GM23338 (cell line): ENCODE measurements around the gene RAD51B. TPM values are rescaled to one million over a fixed set of nuclear protein-coding genes. Genes with fewer than 3 reads are reported as not detected.

ENCODE experiments used
- ATAC-seq: fragments of 200-7000 bp; cut with Tn5 transposase; 3 replicates; pipeline ENCODE4 v1.9.1; 2020
- DNase-seq: peaks from one replicate; pipeline ENCODE4 v3.0.0-alpha.2; 2015; ENCODE audit warnings: low spot score
- H2AFZ ChIP-seq: fragments of 200-600 bp; sonication (generic); 2 replicates; pipeline ENCODE4 v1.8.0; 2016; ENCODE audit warnings: antibody characterized with exemption, mild to moderate bottlenecking, moderate library complexity
- H3F3A ChIP-seq: fragments of 200-600 bp; sonication (generic); replicated peaks from 2 replicates; pipeline ENCODE4 v1.8.0; 2017; ENCODE audit warnings: antibody characterized with exemption, mixed run types, low read depth
- H3K27ac ChIP-seq: fragments of 200-600 bp; sonication (generic); 2 replicates; pipeline ENCODE4 v1.6.1; 2016; ENCODE audit warnings: low read depth
- H3K27me3 ChIP-seq: fragments of 200-600 bp; sonication (generic); 2 replicates; pipeline ENCODE4 v1.8.0; 2016; ENCODE audit warnings: mild to moderate bottlenecking, mixed run types, moderate library complexity; ENCODE audit not compliant: insufficient read depth
- H3K36me3 ChIP-seq: fragments of 200-600 bp; sonication (generic); 2 replicates; pipeline ENCODE4 v1.8.0; 2016; ENCODE audit warnings: mild to moderate bottlenecking; ENCODE audit not compliant: insufficient read depth
- H3K4me1 ChIP-seq: fragments of 200-600 bp; sonication (generic); 2 replicates; pipeline ENCODE4 v1.8.0; 2016; ENCODE audit warnings: mild to moderate bottlenecking, moderate library complexity; ENCODE audit not compliant: insufficient read depth
- H3K4me2 ChIP-seq: fragments of 200-600 bp; sonication (generic); 2 replicates; pipeline ENCODE4 v1.7.1; 2017; ENCODE audit warnings: mixed run types
- H3K4me3 ChIP-seq: fragments of 200-600 bp; sonication (generic); 2 replicates; pipeline ENCODE4 v1.6.1; 2016; ENCODE audit warnings: mixed run types
- H3K79me2 ChIP-seq: fragments of 200-600 bp; sonication (generic); replicated peaks from 2 replicates; pipeline ENCODE4 v1.8.0; 2017; ENCODE audit warnings: mild to moderate bottlenecking; ENCODE audit not compliant: insufficient read depth
- H3K9me2 ChIP-seq: fragments of 200-600 bp; sonication (generic); 2 replicates; pipeline ENCODE4 v1.8.0; 2017; ENCODE audit not compliant: insufficient read depth
- H4K20me1 ChIP-seq: fragments of 200-600 bp; sonication (generic); replicated peaks from 2 replicates; pipeline ENCODE4 v1.8.0; 2017; ENCODE audit warnings: mild to moderate bottlenecking; ENCODE audit not compliant: insufficient read depth
- H3K27ac Mint-ChIP-seq: 2 replicates; pipeline ENCODE4 v1.8.0; 2020; ENCODE audit warnings: inconsistent platforms, mild to moderate bottlenecking, moderate library complexity, mixed read lengths
- H3K27me3 Mint-ChIP-seq: 3 replicates; pipeline ENCODE4 v1.8.0; 2022; ENCODE audit warnings: low read depth, mild to moderate bottlenecking, moderate library complexity, mixed read lengths, inconsistent platforms; ENCODE audit not compliant: insufficient read depth, poor library complexity
- H3K36me3 Mint-ChIP-seq: 3 replicates; pipeline ENCODE4 v1.8.0; 2021; ENCODE audit warnings: low read depth, mild to moderate bottlenecking, inconsistent platforms, moderate library complexity, mixed read lengths
- H3K4me1 Mint-ChIP-seq: 3 replicates; pipeline ENCODE4 v1.8.0; 2020; ENCODE audit warnings: mild to moderate bottlenecking, inconsistent platforms, mixed read lengths
- H3K4me3 Mint-ChIP-seq: 3 replicates; pipeline ENCODE4 v1.8.0; 2021; ENCODE audit warnings: moderate library complexity, mild to moderate bottlenecking, inconsistent platforms, mixed read lengths
- H3K9me3 Mint-ChIP-seq: 3 replicates; pipeline ENCODE4 v1.8.0; 2020; ENCODE audit warnings: moderate library complexity, mild to moderate bottlenecking, inconsistent platforms, mixed read lengths
- CREB1 ChIP-seq: fragments of 250-450 bp; sonication (Bioruptor Pico); IDR thresholded peaks from 2 replicates; pipeline ENCODE4 v1.5.0; 2020; ENCODE audit warnings: low read depth, mild to moderate bottlenecking, moderate library complexity
- CTCF ChIP-seq, 2 experiments: fragments of 200-600 bp in 1 of 2; sonication (generic) in 1 of 2; conservative IDR thresholded peaks; 2 replicates each; pipeline versions ENCODE4 v1.5.1 to v1.6.1; 2016 to 2017; ENCODE audit warnings: antibody characterized with exemption in 2 of 2, low read depth in 2 of 2, mild to moderate bottlenecking in 2 of 2, moderate library complexity in 1 of 2
- ETS1 ChIP-seq: IDR thresholded peaks from 2 replicates; pipeline ENCODE4 v1.6.1; 2016; ENCODE audit warnings: antibody characterized with exemption
- EZH2 ChIP-seq: fragments of 200-600 bp; sonication (generic); IDR thresholded peaks from one replicate; pipeline ENCODE4 v1.8.0; 2017; ENCODE audit warnings: antibody characterized with exemption, mild to moderate bottlenecking, low read depth; ENCODE audit not compliant: unreplicated experiment
- EZH2phosphoT487 ChIP-seq: fragments of 200-600 bp; sonication (generic); IDR thresholded peaks from one replicate; pipeline ENCODE4 v1.8.1; 2018; ENCODE audit warnings: antibody characterized with exemption; ENCODE audit not compliant: unreplicated experiment
- JUNB ChIP-seq: IDR thresholded peaks from one replicate; pipeline ENCODE4 v1.6.1; 2016; ENCODE audit warnings: antibody characterized with exemption; ENCODE audit not compliant: unreplicated experiment
- NANOG ChIP-seq: IDR thresholded peaks from 2 replicates; pipeline ENCODE4 v1.6.1; 2016; ENCODE audit warnings: antibody characterized with exemption, borderline replicate concordance
- POLR2AphosphoS5 ChIP-seq: IDR thresholded peaks from 2 replicates; pipeline ENCODE4 v1.6.1; 2016; ENCODE audit warnings: antibody characterized with exemption, low read depth
- REST ChIP-seq: IDR thresholded peaks from one replicate; pipeline ENCODE4 v1.6.1; 2018; ENCODE audit warnings: antibody characterized with exemption; ENCODE audit not compliant: unreplicated experiment
- STAT1 ChIP-seq: IDR thresholded peaks from one replicate; pipeline ENCODE4 v1.6.1; 2016; ENCODE audit warnings: antibody characterized with exemption; ENCODE audit not compliant: unreplicated experiment
- ZNF114 ChIP-seq: fragments of 250-450 bp; sonication (Bioruptor Pico); IDR thresholded peaks from 2 replicates; pipeline ENCODE4 v1.5.0; 2020; ENCODE audit warnings: mild to moderate bottlenecking, moderate library complexity
- ZNF331 ChIP-seq: fragments of 250-450 bp; sonication (Bioruptor Pico); IDR thresholded peaks from 2 replicates; pipeline ENCODE4 v1.5.0; 2020; ENCODE audit warnings: low read depth, mild to moderate bottlenecking, moderate library complexity
- ZNF462 ChIP-seq: fragments of 250-450 bp; sonication (Bioruptor Pico); IDR thresholded peaks from 2 replicates; pipeline ENCODE4 v1.5.0; 2020; ENCODE audit warnings: mild to moderate bottlenecking, moderate library complexity
- polyA plus RNA-seq: library from polyadenylated mRNA; unstranded; fragments of >200 nt; fragmentation: Nextera tagmentation; extraction: Ambion mirVana; gene quantifications from 2 replicates; pipeline ENCODE4 v1.2.1, GENCODE V29; 2016
- total RNA-seq: library from RNA; depleted of rRNA; stranded (reverse); fragments of >200 nt; shearing (Covaris generic); gene quantifications from 2 replicates; pipeline ENCODE4 v1.2.3, GENCODE V29; 2014

The RAD51B gene
- total and polyA plus RNA-seq, 2 experiments from 2014 or later: 15.7 to 29.1 TPM

GRCh38 chr14:68301219-68301618 lies 481.6 kb downstream of the RAD51B start:
- peaks cover 3% of the 10 kb centered on the region; the same call in 1 of the 2 replicates for H3K9me2 ChIP-seq
- DNase-seq (no peak), ATAC-seq (no peak)
- no peaks in the 10 kb centered on the region for H3K79me2 ChIP-seq
- peaks cover 8% of the 10 kb centered on the region for H3K4me1 ChIP-seq
- no peaks in the 10 kb centered on the region for H3K27me3 ChIP-seq
- peaks cover 8% of the 10 kb centered on the region for H3K4me1 Mint-ChIP-seq
- peaks cover 43% of the 10 kb centered on the region for H3K36me3 Mint-ChIP-seq
- H4K20me1 ChIP-seq: no peaks in the 10 kb centered on the region
- no peak overlapping the region for H3K4me3 ChIP-seq
- H2AFZ ChIP-seq: no peak overlapping the region
- peaks cover 41% of the 10 kb centered on the region for H3K9me3 Mint-ChIP-seq
- no peak for TF ChIP-seq REST
- no peak for TF ChIP-seq JUNB
- TF ChIP-seq ZNF462 (CRISPR knock-in tag): no peak
- no peak for TF ChIP-seq ZNF114 (CRISPR knock-in tag)
- TF ChIP-seq EZH2phosphoT487: no peak
- TF ChIP-seq STAT1: no peak
- no peak for TF ChIP-seq ETS1
- TF ChIP-seq EZH2: no peak
- no peak for TF ChIP-seq POLR2AphosphoS5
- TF ChIP-seq ZNF331: no peak
- TF ChIP-seq CREB1 (CRISPR knock-in tag): no peak
- no peak for TF ChIP-seq CTCF (conservative IDR thresholded peaks at IDR 0.05; ENCODE audit: low read depth in 2 of 2)
- no peak for TF ChIP-seq NANOG
- no peak overlapping the region for H3K4me3 Mint-ChIP-seq
- no peak overlapping the region for H3K27ac Mint-ChIP-seq
- H3K27ac ChIP-seq: no peak overlapping the region
- no peaks in the 10 kb centered on the region for H3F3A ChIP-seq
- no peaks in the 10 kb centered on the region for H3K27me3 Mint-ChIP-seq
- H3K36me3 ChIP-seq: peaks cover 14% of the 10 kb centered on the region
- H3K4me2 ChIP-seq: no peak overlapping the region
